Dendritic cell treated with granulocyte-macrophage colony-stimulating factor and Interleukin-4, amounts not matched to agents 40 ng/mL and 50 ng/mL, for 4 days (primary cell): Measurements from ENCODE around the gene CCDC82.

Source experiments
- H3K27ac Mint-ChIP-seq: one replicate; pipeline ENCODE4 v1.8.0; 2022; ENCODE audit warnings: mild to moderate bottlenecking, mixed read lengths
- H3K27me3 Mint-ChIP-seq: one replicate; pipeline ENCODE4 v1.8.0; 2022; ENCODE audit warnings: mild to moderate bottlenecking, mixed read lengths
- H3K36me3 Mint-ChIP-seq: one replicate; pipeline ENCODE4 v1.8.0; 2022; ENCODE audit warnings: low read depth, mixed read lengths
- H3K4me1 Mint-ChIP-seq: one replicate; pipeline ENCODE4 v1.8.0; 2022; ENCODE audit warnings: low read depth, mixed read lengths
- H3K4me3 Mint-ChIP-seq: one replicate; pipeline ENCODE4 v1.8.0; 2022; ENCODE audit warnings: mild to moderate bottlenecking, moderate library complexity, mixed read lengths
- H3K9me3 Mint-ChIP-seq: one replicate; pipeline ENCODE4 v1.8.0; 2022; ENCODE audit warnings: mixed read lengths
- intact Hi-C: fragments of 100-400 bp; cut with micrococcal nuclease; formaldehyde crosslinking; loops from one replicate; pipeline ENCODE4 v1.15.0; 2022

Gene CCDC82

GRCh38 chr11:96342014-96342960, 47.4 kb downstream of the CCDC82 start:
- intact Hi-C loops, result loop anchor here (5.0 kb wide), 1 partner anchor 100 kb away; no protein-coding TSS in a partner anchor
- peaks cover 56% of the 10 kb centered on the region for H3K4me1 Mint-ChIP-seq
- peaks cover 15% of the 10 kb centered on the region for H3K36me3 Mint-ChIP-seq
- no peaks in the 10 kb centered on the region for H3K9me3 Mint-ChIP-seq
- peak overlapping the region; percentile 100 for H3K4me3 Mint-ChIP-seq
- peaks cover 8% of the 10 kb centered on the region for H3K27me3 Mint-ChIP-seq
- peak overlapping the region; percentile 96 for H3K27ac Mint-ChIP-seq

GRCh38 chr11:96341211-96342013, 48.3 kb downstream of the CCDC82 start:
- intact Hi-C loops, result loop anchor here (5.0 kb wide), 1 partner anchor 99 kb away; no protein-coding TSS in a partner anchor
- Mint-ChIP-seq H3K27me3 (peaks cover 8% of the 10 kb centered on the region), H3K27ac (peak overlapping the region; percentile 96), H3K4me3 (peak overlapping the region; percentile 100), H3K36me3 (peaks cover 15% of the 10 kb centered on the region), H3K4me1 (peaks cover 58% of the 10 kb centered on the region), H3K9me3 (no peaks in the 10 kb centered on the region)

GRCh38 chr11:96340555-96340885, 49.2 kb downstream of the CCDC82 start:
- Mint-ChIP-seq H3K9me3 (no peaks in the 10 kb centered on the region), H3K4me1 (peaks cover 67% of the 10 kb centered on the region), H3K27me3 (peaks cover 8% of the 10 kb centered on the region), H3K36me3 (peaks cover 15% of the 10 kb centered on the region), H3K4me3 (no peak overlapping the region), H3K27ac (peak overlapping the region; percentile 96)
- intact Hi-C loops, result loop anchor here (5.0 kb wide), 1 partner anchor 98 kb away; no protein-coding TSS in a partner anchor

GRCh38 chr11:96339706-96340554, 49.8 kb downstream of the CCDC82 start:
- Mint-ChIP-seq H3K27ac (peak overlapping the region; percentile 96), H3K27me3 (peaks cover 8% of the 10 kb centered on the region), H3K9me3 (no peaks in the 10 kb centered on the region), H3K4me3 (no peak overlapping the region), H3K4me1 (peaks cover 71% of the 10 kb centered on the region), H3K36me3 (peaks cover 15% of the 10 kb centered on the region)
- intact Hi-C loops, result loop anchor here (5.0 kb wide), 2 partner anchors 38 to 98 kb away; no protein-coding TSS in a partner anchor

GRCh38 chr11:96338910-96339705, 50.6 kb downstream of the CCDC82 start:
- peaks cover 77% of the 10 kb centered on the region for H3K4me1 Mint-ChIP-seq
- peaks cover 15% of the 10 kb centered on the region for H3K36me3 Mint-ChIP-seq
- intact Hi-C loops, result loop anchor here (5.0 kb wide), 1 partner anchor 37 kb away; no protein-coding TSS in a partner anchor
- peak overlapping the region; percentile 39 for H3K4me3 Mint-ChIP-seq
- peaks cover 8% of the 10 kb centered on the region for H3K27me3 Mint-ChIP-seq
- H3K9me3 Mint-ChIP-seq, result no peaks in the 10 kb centered on the region
- H3K27ac Mint-ChIP-seq, result peak overlapping the region; percentile 96

- H3K4me1 Mint-ChIP-seq, result peaks cover 77% of the 10 kb centered on the region
- H3K27me3 Mint-ChIP-seq, result peaks cover 4% of the 10 kb centered on the region
- no peaks in the 10 kb centered on the region for H3K9me3 Mint-ChIP-seq
- intact Hi-C loops, result loop anchor here (5.0 kb wide), 1 partner anchor 35 kb away; no protein-coding TSS in a partner anchor
- H3K27ac Mint-ChIP-seq, result peak overlapping the region; percentile 96
- H3K36me3 Mint-ChIP-seq, result peaks cover 11% of the 10 kb centered on the region
- H3K4me3 Mint-ChIP-seq, result no peak overlapping the region
Measured at GRCh38 chr11:96337541-96338431, 51.9 kb downstream of the CCDC82 start.

GRCh38 chr11:96335388-96335787, 54.3 kb downstream of the CCDC82 start:
- intact Hi-C loops, result loop anchor here (5.0 kb wide), 1 partner anchor 33 kb away; no protein-coding TSS in a partner anchor
- no peaks in the 10 kb centered on the region for H3K9me3 Mint-ChIP-seq
- peak overlapping the region; percentile 43 for H3K27ac Mint-ChIP-seq
- no peak overlapping the region for H3K4me3 Mint-ChIP-seq
- H3K27me3 Mint-ChIP-seq, result no peaks in the 10 kb centered on the region
- H3K4me1 Mint-ChIP-seq, result peaks cover 72% of the 10 kb centered on the region
- H3K36me3 Mint-ChIP-seq, result peaks cover 2% of the 10 kb centered on the region

- Mint-ChIP-seq H3K9me3 (no peaks in the 10 kb centered on the region), H3K27ac (no peak overlapping the region), H3K27me3 (no peaks in the 10 kb centered on the region), H3K4me3 (no peak overlapping the region), H3K36me3 (no peaks in the 10 kb centered on the region), H3K4me1 (peaks cover 72% of the 10 kb centered on the region)
- intact Hi-C loops, result no loop called here
Measured at GRCh38 chr11:96334219-96334618, 55.5 kb downstream of the CCDC82 start.

- no peak overlapping the region for H3K4me3 Mint-ChIP-seq
- H3K27me3 Mint-ChIP-seq, result no peaks in the 10 kb centered on the region
- peaks cover 77% of the 10 kb centered on the region for H3K4me1 Mint-ChIP-seq
- no peaks in the 10 kb centered on the region for H3K9me3 Mint-ChIP-seq
- intact Hi-C loops, result no loop called here
- H3K27ac Mint-ChIP-seq, result no peak overlapping the region
- H3K36me3 Mint-ChIP-seq, result no peaks in the 10 kb centered on the region
Measured at GRCh38 chr11:96333191-96333719, 56.5 kb downstream of the CCDC82 start.

GRCh38 chr11:96332126-96332771, 57.5 kb downstream of the CCDC82 start:
- no peaks in the 10 kb centered on the region for H3K36me3 Mint-ChIP-seq
- H3K27ac Mint-ChIP-seq, result peak overlapping the region; percentile 77
- no peaks in the 10 kb centered on the region for H3K9me3 Mint-ChIP-seq
- no peak overlapping the region for H3K4me3 Mint-ChIP-seq
- intact Hi-C loops, result no loop called here
- H3K27me3 Mint-ChIP-seq, result no peaks in the 10 kb centered on the region
- H3K4me1 Mint-ChIP-seq, result peaks cover 69% of the 10 kb centered on the region

GRCh38 chr11:96331699-96332116, 58.0 kb downstream of the CCDC82 start:
- Mint-ChIP-seq H3K9me3 (no peaks in the 10 kb centered on the region), H3K36me3 (no peaks in the 10 kb centered on the region), H3K27ac (peak overlapping the region; percentile 77), H3K4me1 (peaks cover 66% of the 10 kb centered on the region), H3K27me3 (no peaks in the 10 kb centered on the region), H3K4me3 (no peak overlapping the region)
- intact Hi-C loops, result no loop called here
